Bronchial epithelial cell (primary cell): ENCODE measurements around the gene KRT17. TPM values are rescaled to one million over a fixed set of nuclear protein-coding genes. Genes with fewer than 3 reads are reported as not detected.

ENCODE experiments used
- DNase-seq: peaks from one replicate; pipeline ENCODE4 v3.0.0-alpha.2; 2010; ENCODE audit warnings: low read depth
- FAIRE-seq: peaks from 2 replicates; lab custom pipeline; 2011; peaks lifted over from hg19 to GRCh38; lab: Jason Lieb, UNC
- H3K27me3 ChIP-seq: 2 replicates; pipeline ENCODE4 v1.5.1; 2011; ENCODE audit warnings: low read length; ENCODE audit not compliant: control insufficient read depth, insufficient read depth
- H3K36me3 ChIP-seq: 2 replicates; pipeline ENCODE4 v1.5.1; 2011; ENCODE audit warnings: low read length; ENCODE audit not compliant: control insufficient read depth, insufficient read depth
- H3K4me3 ChIP-seq: 2 replicates; pipeline ENCODE4 v1.5.1; 2011; ENCODE audit warnings: mild to moderate bottlenecking, low read depth, low read length, control low read depth
- total RNA-seq: library from RNA; depleted of rRNA; stranded (reverse); fragments of >200 nt; gene quantifications from 2 replicates; pipeline ENCODE4 v1.2.1, GENCODE V29; 2014
- TF ChIP-seq, protein P1 (sequence below): IDR thresholded peaks from 2 replicates; pipeline ENCODE4 v1.5.1; 2011; ENCODE audit warnings: mild to moderate bottlenecking, moderate library complexity, low read length, control low read depth, inconsistent platforms; ENCODE audit not compliant: insufficient read depth, severe bottlenecking

The KRT17 gene
- total RNA-seq, 1 donor from 2014 or later: 30,463 TPM

- FAIRE-seq (no peak), DNase-seq (no peak)
- TF ChIP-seq, protein P1, sequence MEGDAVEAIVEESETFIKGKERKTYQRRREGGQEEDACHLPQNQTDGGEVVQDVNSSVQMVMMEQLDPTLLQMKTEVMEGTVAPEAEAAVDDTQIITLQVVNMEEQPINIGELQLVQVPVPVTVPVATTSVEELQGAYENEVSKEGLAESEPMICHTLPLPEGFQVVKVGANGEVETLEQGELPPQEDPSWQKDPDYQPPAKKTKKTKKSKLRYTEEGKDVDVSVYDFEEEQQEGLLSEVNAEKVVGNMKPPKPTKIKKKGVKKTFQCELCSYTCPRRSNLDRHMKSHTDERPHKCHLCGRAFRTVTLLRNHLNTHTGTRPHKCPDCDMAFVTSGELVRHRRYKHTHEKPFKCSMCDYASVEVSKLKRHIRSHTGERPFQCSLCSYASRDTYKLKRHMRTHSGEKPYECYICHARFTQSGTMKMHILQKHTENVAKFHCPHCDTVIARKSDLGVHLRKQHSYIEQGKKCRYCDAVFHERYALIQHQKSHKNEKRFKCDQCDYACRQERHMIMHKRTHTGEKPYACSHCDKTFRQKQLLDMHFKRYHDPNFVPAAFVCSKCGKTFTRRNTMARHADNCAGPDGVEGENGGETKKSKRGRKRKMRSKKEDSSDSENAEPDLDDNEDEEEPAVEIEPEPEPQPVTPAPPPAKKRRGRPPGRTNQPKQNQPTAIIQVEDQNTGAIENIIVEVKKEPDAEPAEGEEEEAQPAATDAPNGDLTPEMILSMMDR: no peak
- Histone ChIP-seq H3K4me3 (no peak overlapping the region), H3K27me3 (no peaks in the 10 kb centered on the region), H3K36me3 (no peaks in the 10 kb centered on the region)
Measured at GRCh38 chr17:41638194-41638593, 13.8 kb upstream of the KRT17 start.

- H3K27me3 ChIP-seq: no peaks in the 10 kb centered on the region
- TF ChIP-seq, protein P1: no peak
- H3K4me3 ChIP-seq: no peak overlapping the region
- DNase-seq (no peak), FAIRE-seq (no peak)
- no peaks in the 10 kb centered on the region for H3K36me3 ChIP-seq
Measured at GRCh38 chr17:41636652-41637051, 12.3 kb upstream of the KRT17 start.

- no peak for DNase-seq
- Histone ChIP-seq H3K27me3 (no peaks in the 10 kb centered on the region), H3K4me3 (no peak overlapping the region), H3K36me3 (no peaks in the 10 kb centered on the region)
- TF ChIP-seq, protein P1: no peak
- FAIRE-seq: peak; percentile 28
Measured at GRCh38 chr17:41635121-41636097, 11.0 kb upstream of the KRT17 start.

DNA sequence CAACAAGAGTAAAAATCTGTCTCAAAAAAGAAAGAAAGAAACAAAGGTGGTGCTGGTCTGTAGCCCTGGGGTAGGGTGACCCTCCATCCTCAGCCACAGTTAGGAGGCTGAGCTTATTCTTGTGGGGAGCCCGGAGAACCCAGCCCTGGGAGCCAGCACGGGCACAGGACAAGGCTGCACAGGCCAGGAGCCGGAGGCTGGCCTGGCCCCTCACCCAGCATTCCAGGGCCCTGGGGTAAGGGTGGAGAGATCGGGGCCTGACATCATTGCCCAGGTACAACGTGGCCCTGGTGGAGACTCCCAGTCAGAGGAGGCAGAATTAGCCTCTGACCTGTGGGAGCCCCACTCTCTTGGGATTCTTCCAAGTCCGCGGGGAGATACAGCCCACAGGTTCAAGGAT, 10.3 kb upstream of the KRT17 start:
- TF ChIP-seq, protein P1: no peak
- Histone ChIP-seq H3K27me3 (no peaks in the 10 kb centered on the region), H3K4me3 (no peak overlapping the region), H3K36me3 (no peaks in the 10 kb centered on the region)
- no peak for FAIRE-seq
- DNase-seq: no peak

DNA sequence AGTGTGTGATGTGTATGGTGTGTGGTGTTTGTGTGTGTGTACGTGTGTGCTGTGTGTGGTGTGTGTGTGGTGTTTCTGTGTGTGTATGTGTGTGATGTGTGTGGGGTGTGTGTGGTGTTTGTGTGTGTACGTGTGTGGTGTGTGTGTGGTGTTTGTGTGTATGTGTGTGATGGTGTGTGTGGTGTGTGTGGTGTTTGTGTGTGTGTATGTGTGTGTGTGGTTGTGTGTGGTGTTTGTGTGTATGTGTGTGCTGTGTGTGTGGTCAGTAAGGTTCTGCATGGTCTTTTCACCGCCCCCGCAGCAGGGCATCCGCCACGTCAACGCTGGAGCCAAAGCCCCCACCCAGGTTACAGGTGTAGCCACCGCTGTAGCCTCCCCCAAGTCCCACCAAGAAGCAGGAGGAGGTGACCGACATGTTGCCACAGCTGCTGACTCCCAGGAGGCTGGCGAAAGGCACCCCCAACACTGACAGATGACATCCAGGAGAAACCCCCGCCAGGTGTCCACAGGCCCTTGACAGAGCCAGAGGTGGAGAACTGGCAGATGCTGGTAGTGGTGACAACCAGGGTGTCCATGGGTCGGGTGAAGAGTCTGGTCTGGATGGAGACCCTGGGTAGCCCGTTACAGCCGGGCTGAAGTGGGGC, 9.3 kb upstream of the KRT17 start:
- H3K36me3 ChIP-seq: no peaks in the 10 kb centered on the region
- H3K27me3 ChIP-seq: no peaks in the 10 kb centered on the region
- no peak overlapping the region for H3K4me3 ChIP-seq
- peak; percentile 100 for FAIRE-seq
- TF ChIP-seq, protein P1: no peak
- DNase-seq: no peak
